HG02970 (cell line): ENCODE measurements around the gene GSTM4.
"Not testable (repeated sequence)": the region's sequence is repeated elsewhere in the genome, so short reads cannot be mapped to it uniquely, and the experiment has no call there.

Experiments used
- ATAC-seq: cut with Tn5 transposase; IDR thresholded peaks from one replicate; pipeline ENCODE4 v1.9.1; 2021; ENCODE audit warnings: mild to moderate bottlenecking, moderate library complexity, moderate number of reproducible peaks; ENCODE audit not compliant: unreplicated experiment, low FRiP score

The GSTM4 gene

GRCh38 chr1:109660691-109661026, 4.8 kb downstream of the GSTM4 start:
- ATAC-seq, result not testable (repeated sequence)

DNA sequence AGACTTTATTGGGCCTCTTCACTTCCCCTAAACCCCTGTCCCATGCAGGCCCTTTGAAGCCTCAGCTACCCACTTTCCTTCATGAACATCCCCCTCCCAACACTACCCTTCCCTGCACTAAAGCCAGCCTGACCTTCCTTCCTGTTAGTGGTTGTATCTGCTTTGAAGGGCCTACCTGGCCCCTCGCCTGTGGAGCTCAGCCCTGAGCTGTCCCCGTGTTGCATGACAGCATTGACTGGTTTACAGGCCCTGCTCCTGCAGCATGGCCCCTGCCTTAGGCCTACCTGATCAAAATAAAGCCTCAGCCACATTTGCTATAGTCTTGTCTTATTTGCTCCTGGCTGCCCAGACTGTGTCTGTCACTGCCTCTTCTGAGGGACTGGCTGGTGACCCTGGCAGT, 5.5 kb downstream of the GSTM4 start:
- no peak for ATAC-seq

DNA sequence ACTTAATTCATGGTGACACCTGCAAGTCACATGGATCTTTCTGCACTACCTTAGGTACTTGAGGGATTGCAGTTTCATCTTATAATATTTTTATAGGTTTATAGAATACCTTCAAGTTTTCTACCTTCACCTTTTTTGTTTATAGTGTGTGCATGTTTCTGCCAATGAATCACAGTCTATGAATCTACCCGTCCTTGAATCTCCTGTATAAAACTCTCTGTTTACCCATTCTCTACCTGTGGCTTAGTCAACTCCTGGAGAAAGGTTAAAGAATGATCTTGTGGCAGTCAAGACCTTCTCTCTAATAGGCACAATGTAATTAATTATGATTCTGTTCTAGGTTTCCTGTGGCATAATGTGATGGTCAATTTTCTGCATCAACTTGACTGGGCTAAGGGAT, 8.8 kb downstream of the GSTM4 start:
- ATAC-seq, result no peak

- no peak for ATAC-seq
These were observed 11.7 kb downstream of the GSTM4 start, which contains the start of gene GSTM2 for GRCh38 chr1:109667452-109668122. TSS of gene GSTM2 (plus strand) at chr1:109668057. CDS start at chr1:109668116, 59 bp downstream.

GRCh38 chr1:109668123-109668775, 12.3 kb downstream of the GSTM4 start:
- ATAC-seq, result no peak

GRCh38 chr1:109669246-109669948, 13.5 kb downstream of the GSTM4 start:
- ATAC-seq, result no peak

- ATAC-seq, result not testable (repeated sequence)
These were observed 14.0 kb downstream of the GSTM4 start for GRCh38 chr1:109669949-109670302.

GRCh38 chr1:109671067-109671466, 15.2 kb downstream of the GSTM4 start:
- ATAC-seq, result no peak

- ATAC-seq, result not testable (repeated sequence)
These were observed 18.0 kb downstream of the GSTM4 start for GRCh38 chr1:109673861-109674260.

- not testable (repeated sequence) for ATAC-seq
These were observed 20.9 kb downstream of the GSTM4 start for GRCh38 chr1:109676683-109677381.

DNA sequence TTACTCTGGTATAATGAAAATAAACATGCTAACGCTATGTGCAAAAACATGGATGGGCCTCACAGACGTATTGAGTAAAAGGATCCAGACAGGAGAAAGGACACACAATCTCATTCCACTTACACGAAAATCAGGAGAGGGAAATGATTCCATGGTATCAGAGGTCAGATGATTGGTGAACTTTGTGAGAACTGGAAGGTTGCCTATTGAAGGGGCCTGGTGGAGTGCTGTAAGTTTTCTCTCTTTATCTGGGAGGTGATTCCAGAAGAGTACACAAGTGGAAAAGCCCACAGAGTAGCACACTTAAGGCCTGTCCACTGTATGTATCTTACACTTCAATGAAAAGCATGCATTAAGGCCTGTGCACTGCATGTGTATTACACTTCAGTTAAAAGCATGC, 21.6 kb downstream of the GSTM4 start:
- ATAC-seq, result no peak

- not testable (repeated sequence) for ATAC-seq
These were observed 22.7 kb downstream of the GSTM4 start for GRCh38 chr1:109678637-109679036.

- ATAC-seq, result not testable (repeated sequence)
These were observed 28.9 kb downstream of the GSTM4 start for GRCh38 chr1:109684777-109685176.

- not testable (repeated sequence) for ATAC-seq
These were observed 29.5 kb downstream of the GSTM4 start for GRCh38 chr1:109685399-109685798.

DNA sequence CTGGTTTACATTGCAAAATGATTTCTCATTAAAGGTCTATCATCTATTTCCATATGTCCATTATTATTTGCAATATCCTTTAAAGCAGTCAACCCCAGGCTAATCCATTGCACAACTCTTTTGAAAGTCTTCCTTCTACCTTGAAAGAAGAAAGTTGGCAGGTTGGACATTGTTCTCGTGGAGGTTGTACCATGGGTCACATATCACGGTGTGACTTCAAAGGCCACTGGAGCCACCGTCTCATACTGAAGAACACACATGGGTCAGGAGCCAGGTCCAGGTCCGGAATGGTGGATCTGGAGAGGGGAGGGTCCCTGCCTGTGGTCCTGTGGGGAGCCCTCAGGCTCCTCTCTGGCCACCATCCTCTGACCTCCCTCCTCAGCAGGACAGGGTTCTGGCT, 30.0 kb downstream of the GSTM4 start:
- ATAC-seq, result not testable (repeated sequence)

DNA sequence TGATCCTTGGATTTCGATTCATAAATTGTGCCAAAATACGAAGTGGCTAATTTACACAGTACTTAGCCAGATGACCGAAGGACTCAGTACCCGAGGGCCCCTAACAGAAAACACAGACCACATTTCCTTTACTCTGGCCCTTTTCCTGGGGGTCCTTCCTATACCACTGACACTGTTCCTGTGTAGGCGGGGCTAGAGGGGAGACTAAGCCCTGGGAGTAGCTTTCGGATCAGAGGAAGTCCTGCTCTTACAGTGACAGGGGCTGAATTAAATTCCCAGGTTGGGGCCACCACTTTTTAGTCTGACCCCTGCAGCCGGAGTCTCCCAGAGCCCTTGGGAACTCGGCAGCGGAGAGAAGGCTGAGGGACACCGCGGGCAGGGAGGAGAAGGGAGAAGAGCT, 31.2 kb downstream of the GSTM4 start:
- ATAC-seq, result not testable (repeated sequence)

GRCh38 chr1:109687641-109688499, 32.0 kb downstream of the GSTM4 start, which contains the start of gene GSTM1:
TSS of gene GSTM1 (plus strand) at chr1:109687817. CDS start at chr1:109687874, 57 bp downstream.
- no peak for ATAC-seq

DNA sequence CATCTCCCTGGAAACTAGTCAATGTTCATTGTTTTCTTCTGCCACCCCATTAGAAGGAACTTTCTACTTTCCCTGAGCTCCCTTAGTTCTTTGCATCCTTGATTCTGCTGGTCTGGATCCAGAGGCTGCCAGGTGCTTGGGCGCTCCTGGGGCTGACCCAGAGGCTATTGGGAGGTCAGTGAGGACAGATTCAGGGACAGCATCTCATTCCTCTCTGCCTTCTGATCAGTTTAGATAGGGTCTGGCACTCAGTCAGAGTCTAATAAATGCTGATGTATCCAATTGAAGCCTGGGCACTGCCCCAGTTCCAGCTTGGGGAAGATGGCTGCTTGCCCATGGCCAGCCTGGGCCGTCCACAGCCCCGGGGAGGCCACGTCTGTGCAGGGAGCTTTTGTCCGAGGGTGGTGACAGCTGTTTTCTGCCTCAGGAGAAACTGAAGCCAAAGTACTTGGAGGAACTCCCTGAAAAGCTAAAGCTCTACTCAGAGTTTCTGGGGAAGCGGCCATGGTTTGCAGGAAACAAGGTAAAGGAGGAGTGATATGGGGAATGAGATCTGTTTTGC, 34.0 kb downstream of the GSTM4 start:
- no peak for ATAC-seq

DNA sequence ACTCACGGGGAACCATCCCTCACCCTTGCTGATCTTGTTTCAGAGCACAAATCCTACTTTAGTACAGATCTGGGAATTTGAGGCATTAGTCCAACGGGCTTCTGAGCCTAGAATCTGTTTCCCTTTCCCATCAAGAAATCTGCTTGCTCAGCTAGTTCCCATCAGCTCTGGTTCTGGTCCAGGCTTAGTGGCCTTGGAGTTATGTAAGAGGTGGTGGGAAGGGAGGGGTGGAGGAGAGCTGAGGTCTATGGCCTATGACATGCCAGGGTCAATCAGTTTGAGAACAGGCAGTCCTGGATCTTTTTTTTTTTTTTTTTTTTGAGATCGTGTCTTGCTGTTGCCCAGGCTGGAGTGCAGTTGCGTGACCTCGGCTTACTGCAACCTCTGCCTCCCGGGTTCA, 35.9 kb downstream of the GSTM4 start:
- ATAC-seq, result no peak

- not testable (repeated sequence) for ATAC-seq
These were observed 38.5 kb downstream of the GSTM4 start for GRCh38 chr1:109694400-109694799.
